Measurements from ENCODE around the gene CREBBP. TPM values are rescaled to one million over a fixed set of nuclear protein-coding genes. Genes with fewer than 3 reads are reported as not detected.
A peak's percentile ranks its signal among the peaks of the same experiment; 100 is the strongest.

Gene CREBBP
- total and polyA plus RNA-seq, 9 of the 15 experiments (the other 6 are each of a cell fraction or from before 2014, with no cell fraction given): 0.70 to 24.8 (median 5.6) TPM

DNA sequence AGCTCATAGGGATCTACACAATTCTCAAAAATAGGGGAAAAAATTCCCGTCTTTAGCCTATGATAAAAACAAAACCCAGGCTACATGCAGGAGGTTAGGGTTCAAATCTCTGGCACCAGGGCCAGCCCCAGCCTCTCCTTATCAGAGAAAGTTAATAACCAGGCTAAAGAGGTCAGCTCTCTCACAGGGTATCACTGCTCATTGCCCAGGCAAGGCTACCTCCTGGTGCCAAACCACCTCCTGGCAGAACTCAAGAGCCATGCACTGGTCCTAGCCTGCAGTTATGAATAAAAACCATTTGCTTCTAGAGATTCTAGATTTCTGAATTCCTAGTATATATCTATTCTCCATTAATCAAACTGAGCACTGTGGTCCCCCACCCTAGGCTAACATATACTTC is 65.8 kb downstream of the CREBBP start (continued):
- TF ChIP-seq SNIP1 (IDR thresholded peaks at IDR 0.05; ENCODE audit: low read depth) (no peak), ZNF444 (CRISPR knock-in tag; IDR thresholded peaks at IDR 0.05) (no peak), BRF1 (IDR thresholded peaks at IDR 0.05; ENCODE audit: borderline replicate concordance, extremely low read depth, insufficient read length) (no peak)
- TF ChIP-seq, protein P1, sequence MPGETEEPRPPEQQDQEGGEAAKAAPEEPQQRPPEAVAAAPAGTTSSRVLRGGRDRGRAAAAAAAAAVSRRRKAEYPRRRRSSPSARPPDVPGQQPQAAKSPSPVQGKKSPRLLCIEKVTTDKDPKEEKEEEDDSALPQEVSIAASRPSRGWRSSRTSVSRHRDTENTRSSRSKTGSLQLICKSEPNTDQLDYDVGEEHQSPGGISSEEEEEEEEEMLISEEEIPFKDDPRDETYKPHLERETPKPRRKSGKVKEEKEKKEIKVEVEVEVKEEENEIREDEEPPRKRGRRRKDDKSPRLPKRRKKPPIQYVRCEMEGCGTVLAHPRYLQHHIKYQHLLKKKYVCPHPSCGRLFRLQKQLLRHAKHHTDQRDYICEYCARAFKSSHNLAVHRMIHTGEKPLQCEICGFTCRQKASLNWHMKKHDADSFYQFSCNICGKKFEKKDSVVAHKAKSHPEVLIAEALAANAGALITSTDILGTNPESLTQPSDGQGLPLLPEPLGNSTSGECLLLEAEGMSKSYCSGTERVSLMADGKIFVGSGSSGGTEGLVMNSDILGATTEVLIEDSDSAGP (CRISPR knock-in tag; IDR thresholded peaks at IDR 0.05): no peak

DNA sequence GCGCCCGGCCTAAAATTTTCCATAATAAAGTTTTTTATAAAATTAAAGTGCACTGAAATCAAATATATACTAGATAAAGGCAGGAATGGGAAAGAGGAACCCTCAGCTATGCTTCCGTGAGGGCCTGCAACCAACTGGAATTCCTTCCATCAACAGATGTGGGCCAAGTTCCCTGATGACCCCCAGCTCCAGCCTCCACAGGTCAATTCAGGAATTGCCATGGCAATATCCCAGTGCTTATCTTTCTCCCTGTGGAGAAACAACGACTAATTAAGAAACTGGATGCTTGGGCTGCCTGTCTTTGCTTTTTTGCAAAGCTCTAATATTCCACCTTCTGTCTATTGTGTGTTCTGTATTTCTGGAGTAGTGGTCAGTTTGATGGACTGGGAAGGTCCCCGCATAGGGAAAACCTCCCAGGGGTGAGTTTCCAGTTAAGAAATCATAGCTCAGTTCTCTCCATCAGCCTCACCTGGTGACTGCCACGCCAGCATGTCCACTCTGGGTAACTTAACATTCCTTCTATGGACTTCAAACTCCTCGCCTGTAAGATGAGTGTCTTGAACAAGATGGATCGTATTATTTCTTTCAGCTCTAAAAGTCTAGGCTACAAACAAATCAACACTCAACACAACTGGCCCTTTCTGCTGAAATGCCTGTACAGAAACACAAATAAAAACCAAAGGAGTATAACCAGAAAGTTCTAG is 67.9 kb downstream of the CREBBP start:
- in situ Hi-C loops (cut with MboI): no loop called here
- peaks cover 7% of the 10 kb centered on the region; the same call in 1 of the 2 replicates for H4K20me1 ChIP-seq (replicated peaks; ENCODE audit: control insufficient read depth, insufficient read depth, low read length)
- no peak overlapping the region for H2AFZ ChIP-seq (ENCODE audit: low read depth, low read length)
- H3K4me2 ChIP-seq (ENCODE audit: insufficient read depth, low read length): no peak overlapping the region
- no peaks in the 10 kb centered on the region for H3K27me3 ChIP-seq (ENCODE audit: control insufficient read depth in 2 of 2, insufficient read depth in 2 of 2, low read length in 2 of 2)
- no peak overlapping the region for H3K9ac ChIP-seq (ENCODE audit: insufficient read depth in 1 of 2, low read depth in 2 of 2, low read length in 2 of 2)
- peaks cover 13% of the 10 kb centered on the region; the same call in 2 of the 3 replicates for H3K36me3 ChIP-seq (ENCODE audit: control insufficient read depth, insufficient read depth, low read length)
- H3K9me3 ChIP-seq (replicated peaks; ENCODE audit: control insufficient read depth, insufficient read depth, low read depth, low read length): no peaks in the 10 kb centered on the region
- no peaks in the 10 kb centered on the region for H3K9me1 ChIP-seq (ENCODE audit: control insufficient read depth, insufficient read depth, low read length)
- no peak for ATAC-seq
- intact Hi-C loops (cut with micrococcal nuclease): no loop called here
- FAIRE-seq: peak; percentile 71
- no peak overlapping the region for H3K27ac ChIP-seq (ENCODE audit: extremely low read depth, low read depth, low read length)
- H3K4me1 ChIP-seq (replicated peaks in 1 of 2; ENCODE audit: control insufficient read depth in 2 of 2, insufficient read depth in 2 of 2, low read length in 2 of 2): peaks cover 0 to 3% of the 10 kb centered on the region in 2 experiments; a peak in 2 of 5 replicates
- H3K79me2 ChIP-seq (ENCODE audit: control insufficient read depth, insufficient read depth, low read length): peaks cover 51% of the 10 kb centered on the region
- TF ChIP-seq RCOR1 (IDR thresholded peaks at IDR 0.05; ENCODE audit: borderline replicate concordance in 1 of 2, low read depth in 2 of 2, low read length in 2 of 2) (no peak), MED1 (CRISPR knock-in tag; IDR thresholded peaks at IDR 0.05; ENCODE audit: borderline replicate concordance) (no peak), DACH1 (IDR thresholded peaks at IDR 0.05; ENCODE audit: partially characterized antibody) (no peak), POLR2G (IDR thresholded peaks at IDR 0.05; ENCODE audit: low read depth, low read length) (no peak), MCM5 (IDR thresholded peaks at IDR 0.05; ENCODE audit: low read depth) (no peak), CBX5 (IDR thresholded peaks at IDR 0.05; ENCODE audit: borderline replicate concordance, low read depth) (no peak), ZNF384 (IDR thresholded peaks at IDR 0.05; ENCODE audit: low read depth, low read length) (no peak), C11orf30 (IDR thresholded peaks at IDR 0.05; ENCODE audit: low read depth) (no peak)
- TF ChIP-seq, protein P2, sequence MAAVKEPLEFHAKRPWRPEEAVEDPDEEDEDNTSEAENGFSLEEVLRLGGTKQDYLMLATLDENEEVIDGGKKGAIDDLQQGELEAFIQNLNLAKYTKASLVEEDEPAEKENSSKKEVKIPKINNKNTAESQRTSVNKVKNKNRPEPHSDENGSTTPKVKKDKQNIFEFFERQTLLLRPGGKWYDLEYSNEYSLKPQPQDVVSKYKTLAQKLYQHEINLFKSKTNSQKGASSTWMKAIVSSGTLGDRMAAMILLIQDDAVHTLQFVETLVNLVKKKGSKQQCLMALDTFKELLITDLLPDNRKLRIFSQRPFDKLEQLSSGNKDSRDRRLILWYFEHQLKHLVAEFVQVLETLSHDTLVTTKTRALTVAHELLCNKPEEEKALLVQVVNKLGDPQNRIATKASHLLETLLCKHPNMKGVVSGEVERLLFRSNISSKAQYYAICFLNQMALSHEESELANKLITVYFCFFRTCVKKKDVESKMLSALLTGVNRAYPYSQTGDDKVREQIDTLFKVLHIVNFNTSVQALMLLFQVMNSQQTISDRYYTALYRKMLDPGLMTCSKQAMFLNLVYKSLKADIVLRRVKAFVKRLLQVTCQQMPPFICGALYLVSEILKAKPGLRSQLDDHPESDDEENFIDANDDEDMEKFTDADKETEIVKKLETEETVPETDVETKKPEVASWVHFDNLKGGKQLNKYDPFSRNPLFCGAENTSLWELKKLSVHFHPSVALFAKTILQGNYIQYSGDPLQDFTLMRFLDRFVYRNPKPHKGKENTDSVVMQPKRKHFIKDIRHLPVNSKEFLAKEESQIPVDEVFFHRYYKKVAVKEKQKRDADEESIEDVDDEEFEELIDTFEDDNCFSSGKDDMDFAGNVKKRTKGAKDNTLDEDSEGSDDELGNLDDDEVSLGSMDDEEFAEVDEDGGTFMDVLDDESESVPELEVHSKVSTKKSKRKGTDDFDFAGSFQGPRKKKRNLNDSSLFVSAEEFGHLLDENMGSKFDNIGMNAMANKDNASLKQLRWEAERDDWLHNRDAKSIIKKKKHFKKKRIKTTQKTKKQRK (IDR thresholded peaks at IDR 0.05; ENCODE audit: borderline replicate concordance, low read depth, low read length): no peak
- WGBS (ENCODE audit: insufficient coverage, low coverage, missing lambda C conversion rate): 86% methylated on average over 8 of the region's 8 CpGs
- POLR2A ChIA-PET: no interaction called here
- H3K4me3 ChIP-seq: no peak overlapping the region
- CTCF ChIA-PET (ENCODE audit: low intra/inter-chr PET ratio): no interaction called here
- DNase-seq (ENCODE audit: extremely low read depth in 1 of 4, low spot score in 3 of 4): no peak
- no TSS peak for BruUV-seq (replicated peaks)

All from K562 (cell line).